WERI-Rb-1 (cell line): ENCODE data around the gene CIAPIN1.

Experiments
- DNase-seq: peaks from one replicate; pipeline ENCODE4 v3.0.0-alpha.2; 2020
- H3K27ac ChIP-seq: fragments of 250-450 bp; sonication (Bioruptor Pico); 2 replicates; pipeline ENCODE4 v1.5.1; 2020; ENCODE audit warnings: mild to moderate bottlenecking, moderate library complexity
- H3K27me3 ChIP-seq: fragments of 250-450 bp; sonication (Bioruptor Pico); 2 replicates; pipeline ENCODE4 v1.5.1; 2021; ENCODE audit warnings: mild to moderate bottlenecking, low read depth, moderate library complexity; ENCODE audit not compliant: insufficient read depth, severe bottlenecking
- H3K36me3 ChIP-seq: fragments of 250-450 bp; sonication (Bioruptor Pico); 2 replicates; pipeline ENCODE4 v1.5.1; 2020; ENCODE audit warnings: mild to moderate bottlenecking, moderate library complexity
- H3K4me3 ChIP-seq: 2 replicates; pipeline ENCODE4 v1.5.1; 2011; ENCODE audit warnings: low read depth, mild to moderate bottlenecking, control low read depth, low read length
- H3K9me3 ChIP-seq: fragments of 250-450 bp; sonication (Bioruptor Pico); 2 replicates; pipeline ENCODE4 v1.5.1; 2021; ENCODE audit warnings: mild to moderate bottlenecking, moderate library complexity; ENCODE audit not compliant: severe bottlenecking
- TF ChIP-seq, protein P1 (sequence below): IDR thresholded peaks from 2 replicates; pipeline ENCODE4 v1.5.1; 2011; ENCODE audit warnings: low read depth, mild to moderate bottlenecking, control low read depth, inconsistent platforms, low read length

The CIAPIN1 gene

DNA sequence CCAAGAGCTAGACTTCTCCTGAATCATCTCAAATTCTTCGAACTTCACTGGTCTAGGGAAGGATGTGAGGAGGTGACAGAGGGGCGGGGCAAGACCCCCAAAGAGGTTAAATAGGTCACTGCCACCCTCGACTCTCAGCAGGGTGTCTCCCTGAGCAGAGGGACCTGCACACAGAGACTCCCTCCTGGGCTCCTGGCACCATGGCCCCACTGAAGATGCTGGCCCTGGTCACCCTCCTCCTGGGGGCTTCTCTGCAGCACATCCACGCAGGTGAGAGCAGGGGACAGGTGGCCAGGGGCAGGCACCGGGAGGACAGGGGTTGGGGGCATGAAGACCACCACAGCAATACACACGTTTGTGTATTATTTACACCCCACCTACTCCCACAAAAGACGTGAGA lies 33.5 kb downstream of the CIAPIN1 start:
- Histone ChIP-seq H3K27ac (no peak overlapping the region), H3K9me3 (no peaks in the 10 kb centered on the region), H3K36me3 (no peaks in the 10 kb centered on the region), H3K27me3 (no peaks in the 10 kb centered on the region), H3K4me3 (no peak overlapping the region)
- no peak for DNase-seq
- TF ChIP-seq, protein P1, sequence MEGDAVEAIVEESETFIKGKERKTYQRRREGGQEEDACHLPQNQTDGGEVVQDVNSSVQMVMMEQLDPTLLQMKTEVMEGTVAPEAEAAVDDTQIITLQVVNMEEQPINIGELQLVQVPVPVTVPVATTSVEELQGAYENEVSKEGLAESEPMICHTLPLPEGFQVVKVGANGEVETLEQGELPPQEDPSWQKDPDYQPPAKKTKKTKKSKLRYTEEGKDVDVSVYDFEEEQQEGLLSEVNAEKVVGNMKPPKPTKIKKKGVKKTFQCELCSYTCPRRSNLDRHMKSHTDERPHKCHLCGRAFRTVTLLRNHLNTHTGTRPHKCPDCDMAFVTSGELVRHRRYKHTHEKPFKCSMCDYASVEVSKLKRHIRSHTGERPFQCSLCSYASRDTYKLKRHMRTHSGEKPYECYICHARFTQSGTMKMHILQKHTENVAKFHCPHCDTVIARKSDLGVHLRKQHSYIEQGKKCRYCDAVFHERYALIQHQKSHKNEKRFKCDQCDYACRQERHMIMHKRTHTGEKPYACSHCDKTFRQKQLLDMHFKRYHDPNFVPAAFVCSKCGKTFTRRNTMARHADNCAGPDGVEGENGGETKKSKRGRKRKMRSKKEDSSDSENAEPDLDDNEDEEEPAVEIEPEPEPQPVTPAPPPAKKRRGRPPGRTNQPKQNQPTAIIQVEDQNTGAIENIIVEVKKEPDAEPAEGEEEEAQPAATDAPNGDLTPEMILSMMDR = no peak

DNA sequence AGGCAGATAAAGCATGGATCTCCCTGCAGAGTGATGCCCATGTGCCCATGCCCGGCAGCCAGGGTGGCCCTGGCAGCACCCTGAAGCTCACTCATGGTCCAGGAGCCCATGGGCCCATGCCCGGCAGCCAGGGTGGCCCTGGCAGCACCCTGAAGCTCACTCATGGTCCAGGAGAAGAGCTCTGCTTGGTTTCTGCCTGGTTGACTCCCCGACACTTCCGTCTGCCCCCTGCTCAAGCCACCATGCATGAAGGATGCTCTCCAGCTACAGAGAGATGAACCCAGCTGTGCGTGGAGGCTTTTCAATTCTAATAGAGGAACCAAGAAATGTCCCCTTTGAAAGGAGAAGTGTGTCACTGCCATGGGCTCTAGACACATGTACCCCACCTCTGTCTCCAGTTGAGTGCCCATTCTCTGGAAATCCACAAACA lies 33.9 kb downstream of the CIAPIN1 start:
- no peaks in the 10 kb centered on the region for H3K27me3 ChIP-seq
- TF ChIP-seq, protein P1 = no peak

DNA sequence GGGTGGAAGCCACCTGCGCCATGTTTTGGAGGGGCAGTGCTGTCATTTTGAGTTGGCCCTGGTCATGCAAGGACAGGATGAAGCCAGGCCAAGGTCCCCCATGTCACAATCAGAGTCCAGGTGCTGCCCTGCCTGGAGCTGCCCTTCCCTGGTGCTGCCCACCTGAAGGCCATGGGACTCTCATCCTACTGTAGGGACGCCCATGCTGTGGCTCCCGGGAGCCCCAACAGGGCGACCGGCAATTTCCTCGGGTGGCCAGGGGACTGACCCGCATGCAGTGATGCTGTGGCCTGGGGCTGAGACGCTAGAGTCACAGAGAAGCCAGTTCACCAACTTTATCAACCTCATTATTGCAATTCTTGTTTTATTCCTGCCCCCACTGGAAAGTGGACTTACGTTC lies 34.6 kb downstream of the CIAPIN1 start:
- Histone ChIP-seq H3K27ac (no peak overlapping the region), H3K4me3 (no peak overlapping the region), H3K9me3 (no peaks in the 10 kb centered on the region), H3K36me3 (no peaks in the 10 kb centered on the region), H3K27me3 (no peaks in the 10 kb centered on the region)
- TF ChIP-seq, protein P1 = no peak
- no peak for DNase-seq

More for the DNA sequence above, 33.9 kb downstream of the CIAPIN1 start:
- no peak for DNase-seq
- Histone ChIP-seq H3K27ac (no peak overlapping the region), H3K4me3 (no peak overlapping the region), H3K9me3 (no peaks in the 10 kb centered on the region), H3K36me3 (no peaks in the 10 kb centered on the region)

DNA sequence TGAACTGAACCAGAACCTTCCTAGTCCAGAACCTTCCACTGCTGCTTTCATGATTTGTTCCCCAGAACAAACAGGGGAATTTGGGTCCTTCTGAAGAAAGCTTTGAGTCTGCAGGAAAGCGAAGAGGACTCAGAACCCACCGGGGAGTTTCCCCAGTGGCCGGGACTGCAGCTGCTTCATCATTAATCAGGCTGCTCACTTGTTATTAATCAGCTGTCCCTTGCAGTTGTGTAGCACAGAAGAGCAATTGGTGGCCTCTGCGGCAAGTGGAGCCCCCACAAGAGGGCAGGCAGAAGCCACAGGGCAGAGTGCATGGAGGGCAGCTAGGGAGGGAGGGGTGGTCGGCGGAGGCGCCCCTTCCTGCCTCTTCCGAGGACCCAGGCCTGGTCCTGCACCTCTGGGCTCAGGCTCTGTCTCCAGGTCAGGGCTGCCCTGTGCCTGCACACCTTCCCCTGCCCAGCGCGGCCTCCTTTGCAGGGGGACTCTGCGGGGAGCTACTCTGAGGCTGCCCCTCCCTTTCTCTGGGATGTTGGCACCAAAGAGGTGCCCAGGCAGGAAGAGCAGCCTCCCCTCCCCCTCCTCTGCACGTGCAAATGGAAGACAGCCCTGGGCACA lies 35.7 kb downstream of the CIAPIN1 start:
- TF ChIP-seq, protein P1 = no peak
- Histone ChIP-seq H3K27me3 (no peaks in the 10 kb centered on the region), H3K9me3 (no peaks in the 10 kb centered on the region), H3K4me3 (no peak overlapping the region), H3K27ac (no peak overlapping the region), H3K36me3 (no peaks in the 10 kb centered on the region)
- no peak for DNase-seq

DNA sequence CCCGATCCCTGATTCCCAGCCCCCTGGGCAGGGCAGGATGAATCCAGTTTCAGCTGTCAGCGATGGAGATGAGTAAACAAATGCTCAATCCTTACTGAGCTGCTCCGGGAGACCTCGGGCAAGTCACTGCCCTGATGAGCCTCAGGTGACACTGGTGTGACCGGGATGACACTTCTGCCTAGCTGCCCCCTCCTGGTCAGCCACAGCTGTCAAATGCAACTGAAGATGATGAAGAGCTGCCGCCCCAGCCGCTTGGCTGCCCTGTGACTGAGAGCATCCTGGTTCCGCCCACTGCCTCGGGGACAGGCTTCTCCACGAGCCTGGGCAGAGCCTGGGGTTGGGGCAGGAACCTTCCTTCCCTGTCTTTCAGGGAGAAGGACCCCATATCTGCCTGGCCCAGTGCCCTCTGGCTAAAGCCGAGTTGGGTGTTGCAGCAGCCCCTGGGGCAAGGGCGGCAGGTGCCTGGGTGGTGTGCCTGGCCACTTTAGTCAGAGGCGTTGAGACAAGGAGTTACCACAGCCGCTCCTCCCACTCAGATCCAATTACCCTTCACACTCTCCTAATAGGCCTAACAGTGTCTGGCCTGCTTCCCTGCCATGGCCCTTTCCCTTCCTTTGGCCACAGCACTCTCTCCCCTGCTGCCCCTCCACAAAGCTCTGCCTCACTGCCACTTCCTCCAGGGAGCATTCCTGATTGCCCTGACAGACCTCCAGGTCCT lies 37.2 kb downstream of the CIAPIN1 start:
- Histone ChIP-seq H3K27me3 (no peaks in the 10 kb centered on the region), H3K27ac (no peak overlapping the region), H3K4me3 (no peak overlapping the region), H3K9me3 (no peaks in the 10 kb centered on the region), H3K36me3 (no peaks in the 10 kb centered on the region)
- no peak for DNase-seq
- TF ChIP-seq, protein P1 = no peak

DNA sequence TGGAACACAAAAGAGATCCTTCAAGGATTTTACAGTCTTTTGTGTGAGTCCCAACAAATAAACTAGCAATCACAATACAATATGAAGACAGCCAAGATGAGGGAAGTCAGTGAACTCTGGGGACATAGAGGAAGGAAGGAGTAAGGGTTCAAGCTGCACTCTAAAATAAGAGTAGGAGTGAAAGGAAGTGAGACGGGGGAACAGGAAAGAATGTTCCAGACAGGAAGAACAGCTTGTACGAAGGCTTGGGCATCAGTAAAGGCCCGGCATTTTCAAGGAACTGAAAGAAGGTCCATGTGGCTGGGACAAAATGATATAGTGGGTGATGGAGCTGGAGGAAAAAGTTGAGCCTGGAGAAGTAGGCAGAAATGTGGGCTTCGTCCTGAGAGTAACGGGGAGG lies 38.1 kb downstream of the CIAPIN1 start:
- no peak overlapping the region for H3K27ac ChIP-seq
- TF ChIP-seq, protein P1 = no peak
- no peaks in the 10 kb centered on the region for H3K27me3 ChIP-seq
- no peak for DNase-seq
- H3K4me3 ChIP-seq = no peak overlapping the region
- H3K36me3 ChIP-seq = no peaks in the 10 kb centered on the region
- H3K9me3 ChIP-seq = no peaks in the 10 kb centered on the region
